DND-41 (cell line): ENCODE data around the gene ISG20.
"Not testable (repeated sequence)": the region's sequence is repeated elsewhere in the genome, so short reads cannot be mapped to it uniquely, and the experiment has no call there.

Experiments
- ATAC-seq: fragments of 200-7000 bp; cut with Tn5 transposase; 3 replicates; pipeline ENCODE4 v1.9.1; 2021; ENCODE audit warnings: low read depth; ENCODE audit not compliant: insufficient read depth
- DNase-seq: peaks from one replicate; pipeline ENCODE4 v3.0.0-alpha.2; 2020
- H2AFZ ChIP-seq: 2 replicates; pipeline ENCODE4 v1.6.0; 2012; ENCODE audit warnings: low read depth, low read length
- H3K27ac ChIP-seq: 2 replicates; pipeline ENCODE4 v1.5.1; 2012; ENCODE audit warnings: low read length, inconsistent platforms
- H3K27me3 ChIP-seq: fragments of 200-600 bp; sonication (generic); 2 replicates; pipeline ENCODE4 v1.6.0; 2012; ENCODE audit warnings: low read length, mild to moderate bottlenecking, inconsistent platforms; ENCODE audit not compliant: insufficient read depth, poor library complexity
- H3K36me3 ChIP-seq: 2 replicates; pipeline ENCODE4 v1.5.1; 2012; ENCODE audit warnings: low read length, inconsistent platforms; ENCODE audit not compliant: insufficient read depth
- H3K4me1 ChIP-seq: 2 replicates; pipeline ENCODE4 v1.5.1; 2012; ENCODE audit warnings: mild to moderate bottlenecking, low read length; ENCODE audit not compliant: insufficient read depth
- H3K4me2 ChIP-seq: 2 replicates; pipeline ENCODE4 v1.6.0; 2012; ENCODE audit warnings: mild to moderate bottlenecking, moderate library complexity, low read length, inconsistent platforms; ENCODE audit not compliant: insufficient read depth
- H3K4me3 ChIP-seq, 2 experiments: fragments of 200-600 bp in 1 of 2; shearing (Covaris generic) in 1 of 2; 2 replicates each; pipeline ENCODE4 v1.5.1; 2012 to 2016; ENCODE audit warnings: inconsistent platforms in 2 of 2, low read length in 2 of 2, mild to moderate bottlenecking in 2 of 2, low read depth in 1 of 2, moderate library complexity in 1 of 2
- H3K79me2 ChIP-seq: 2 replicates; pipeline ENCODE4 v1.6.0; 2012; ENCODE audit warnings: low read length, inconsistent platforms; ENCODE audit not compliant: insufficient read depth
- H3K9ac ChIP-seq: 2 replicates; pipeline ENCODE4 v1.6.0; 2012; ENCODE audit warnings: low read depth, mild to moderate bottlenecking, inconsistent platforms, low read length, moderate library complexity
- H3K9me3 ChIP-seq: 2 replicates; pipeline ENCODE4 v1.5.1; 2012; ENCODE audit warnings: low read length, moderate library complexity, mild to moderate bottlenecking, inconsistent platforms; ENCODE audit not compliant: insufficient read depth, severe bottlenecking
- H4K20me1 ChIP-seq: 2 replicates; pipeline ENCODE4 v1.6.0; 2012; ENCODE audit warnings: low read length; ENCODE audit not compliant: insufficient read depth
- CTCF ChIP-seq: IDR thresholded peaks from 2 replicates; pipeline ENCODE4 v1.5.1; 2012; ENCODE audit warnings: borderline replicate concordance, low read length, moderate library complexity, mild to moderate bottlenecking; ENCODE audit not compliant: poor library complexity, severe bottlenecking; ENCODE audit errors: extremely low read depth
- EZH2 ChIP-seq: IDR thresholded peaks from 3 replicates; pipeline ENCODE4 v1.6.1; 2012; ENCODE audit warnings: borderline replicate concordance, low read depth, mild to moderate bottlenecking, moderate library complexity, low read length, inconsistent platforms; ENCODE audit not compliant: severe bottlenecking

The ISG20 gene

GRCh38 chr15:88637436-88637835 is 1.4 kb upstream of the ISG20 start:
- no peak overlapping the region for H3K4me3 ChIP-seq
- H3K9me3 ChIP-seq = no peaks in the 10 kb centered on the region
- H4K20me1 ChIP-seq = no peaks in the 10 kb centered on the region
- peaks cover 73% of the 10 kb centered on the region for H3K4me1 ChIP-seq
- H3K9ac ChIP-seq = peak overlapping the region; percentile 60
- H3K27me3 ChIP-seq = no peaks in the 10 kb centered on the region
- H2AFZ ChIP-seq = no peak overlapping the region
- no peak for TF ChIP-seq EZH2
- no peak for TF ChIP-seq CTCF
- H3K27ac ChIP-seq = peak overlapping the region; percentile 92
- peaks cover 6% of the 10 kb centered on the region for H3K36me3 ChIP-seq
- ATAC-seq (no peak), DNase-seq (no peak)
- H3K79me2 ChIP-seq = no peaks in the 10 kb centered on the region; the same call in 1 of the 2 replicates
- H3K4me2 ChIP-seq = peak overlapping the region; percentile 92

GRCh38 chr15:88637841-88638625 is 783 bp upstream of the ISG20 start:
- no peak for DNase-seq

GRCh38 chr15:88641959-88642452 is 3.2 kb downstream of the ISG20 start:
- no peak for DNase-seq
- no peaks in the 10 kb centered on the region for H3K36me3 ChIP-seq
- H3K4me2 ChIP-seq = no peak overlapping the region
- no peak overlapping the region for H3K4me3 ChIP-seq
- no peaks in the 10 kb centered on the region for H3K27me3 ChIP-seq
- ATAC-seq = no peak
- peaks cover 34% of the 10 kb centered on the region for H3K4me1 ChIP-seq
- no peaks in the 10 kb centered on the region for H3K9me3 ChIP-seq
- H4K20me1 ChIP-seq = no peaks in the 10 kb centered on the region
- H3K79me2 ChIP-seq = no peaks in the 10 kb centered on the region
- no peak overlapping the region for H2AFZ ChIP-seq
- H3K9ac ChIP-seq = no peak overlapping the region
- TF ChIP-seq EZH2 (no peak), CTCF (no peak)
- no peak overlapping the region for H3K27ac ChIP-seq

More at GRCh38 chr15:88637841-88638625, 783 bp upstream of the ISG20 start:
- TF ChIP-seq CTCF = no peak
- no peak for TF ChIP-seq EZH2
- Histone ChIP-seq H3K27me3 (no peaks in the 10 kb centered on the region), H3K9me3 (no peaks in the 10 kb centered on the region), H3K4me2 (peak overlapping the region; percentile 92), H4K20me1 (no peaks in the 10 kb centered on the region), H3K27ac (peak overlapping the region; percentile 92), H3K79me2 (no peaks in the 10 kb centered on the region; the same call in 1 of the 2 replicates), H3K36me3 (peaks cover 4% of the 10 kb centered on the region), H3K9ac (peak overlapping the region; percentile 60), H2AFZ (peak overlapping the region; percentile 79), H3K4me3 (peak overlapping the region in 1 of 2 experiments; percentile 64; a peak in 3 of 4 replicates), H3K4me1 (peaks cover 72% of the 10 kb centered on the region)
- ATAC-seq = no peak

- not testable (repeated sequence) for DNase-seq, H4K20me1 ChIP-seq, H3K79me2 ChIP-seq, ATAC-seq, H3K9ac ChIP-seq, H3K4me2 ChIP-seq, H3K9me3 ChIP-seq, H2AFZ ChIP-seq, H3K27ac ChIP-seq, H3K36me3 ChIP-seq, H3K27me3 ChIP-seq, H3K4me3 ChIP-seq
- H3K4me1 ChIP-seq = peaks cover 29% of the 10 kb centered on the region
Observed at GRCh38 chr15:88642514-88642913, 3.7 kb downstream of the ISG20 start.
